Transverse colon (tissue), 4 donors: ENCODE measurements around the gene CDKAL1. TPM values are rescaled to one million over a fixed set of nuclear protein-coding genes. Genes with fewer than 3 reads are reported as not detected.

Experiments used
- DNase-seq: peaks from one replicate; pipeline ENCODE4 v3.0.0-alpha.2; 2019
- H3K27ac ChIP-seq, 4 donors: fragments of 200-600 bp; sonication (generic); 2 replicates each; pipeline ENCODE4 v1.5.1; 2016 to 2018; ENCODE audit warnings: inconsistent platforms in 4 of 4
- H3K27me3 ChIP-seq: fragments of 200-600 bp; sonication (generic); 2 replicates; pipeline ENCODE4 v1.5.1; 2017; ENCODE audit warnings: inconsistent platforms
- H3K36me3 ChIP-seq, 4 donors: fragments of 200-600 bp; sonication (generic); 2 replicates each; pipeline ENCODE4 v1.5.1; 2017 to 2019; ENCODE audit warnings: inconsistent platforms in 4 of 4
- H3K4me1 ChIP-seq, 4 donors: fragments of 200-600 bp; sonication (generic); 2 replicates each; pipeline ENCODE4 v1.5.1; 2017 to 2020; ENCODE audit warnings: inconsistent platforms in 4 of 4
- H3K4me3 ChIP-seq, 4 donors: fragments of 200-600 bp; sonication (generic); 1 replicate in 1 of 4; 2 replicates in 3 of 4; pipeline versions ENCODE4 v1.5.1 to v1.6.1; 2017 to 2019; ENCODE audit warnings: inconsistent platforms in 4 of 4
- H3K9me3 ChIP-seq, 2 donors: fragments of 200-600 bp; sonication (generic); 2 replicates each; pipeline ENCODE4 v1.5.1; 2017 to 2019; ENCODE audit warnings: inconsistent platforms in 2 of 2
- EP300 ChIP-seq: sonication (generic); formaldehyde crosslinking; IDR thresholded peaks from one replicate; pipeline ENCODE4 v1.6.1; 2017; ENCODE audit warnings: antibody characterized with exemption, low read depth
- POLR2A ChIP-seq: fragments of 450-650 bp; IDR thresholded peaks from one replicate; pipeline ENCODE4 v1.6.1; 2016; ENCODE audit warnings: antibody characterized with exemption, mild to moderate bottlenecking, moderate library complexity
- POLR2AphosphoS5 ChIP-seq, 3 donors: sonication (generic); formaldehyde crosslinking; IDR thresholded peaks; one replicate each; pipeline ENCODE4 v1.6.1; 2016; ENCODE audit warnings: antibody characterized with exemption in 3 of 3
- WGBS, 2 donors: methylation state at CpG; one replicate each; pipeline ENCODE4 v1.1.5; 2018; ENCODE audit warnings: low coverage in 1 of 2; 5-methylcytosine and 5-hydroxymethylcytosine counted together
- in situ Hi-C, 4 donors: fragments of 200-750 bp; cut with MboI; loops; one replicate each; pipeline versions ENCODE4 v1.15.0 to v1.15.1; 2017; ENCODE audit warnings: low sequenced_read_pairs in 3 of 4, low pct_ligation_motif_present in 1 of 4, low pct_unique_long_range_greater_than_20kb in 1 of 4
- intact Hi-C: fragments of 100-400 bp; cut with DNase I; formaldehyde crosslinking; loops from one replicate; pipeline ENCODE4 v1.15.1; 2023; ENCODE audit warnings: low total_unique reads
- total RNA-seq, 4 donors: library from RNA; depleted of rRNA; stranded (reverse); fragments of >200 nt; gene quantifications; one replicate each; pipeline ENCODE4 v1.1.0, GENCODE V29; 2016
- TF ChIP-seq, protein P1 (sequence below), 5 experiments: fragments of 200-600 bp in 3 of 5; fragments of 450-650 bp in 2 of 5; sonication (generic) in 3 of 5; IDR thresholded peaks; 1 replicate in 2 of 5; 2 replicates in 3 of 5; pipeline ENCODE4 v1.5.1; 2016 to 2017; ENCODE audit warnings: antibody characterized with exemption in 5 of 5, inconsistent platforms in 3 of 5, mild to moderate bottlenecking in 2 of 5, moderate library complexity in 1 of 5

The CDKAL1 gene
- total RNA-seq, 4 donors from 2014 or later: 4.8 to 21.7 (median 12.5) TPM

- no peak for DNase-seq
- Histone ChIP-seq H3K4me1 (peaks cover 5 to 18% (median 10%) of the 10 kb centered on the region in 4 donors), H3K4me3 (peak overlapping the region in 3 of 4 donors; percentile 63 to 80 (median 76)), H3K36me3 (no peaks in the 10 kb centered on the region), H3K9me3 (no peaks in the 10 kb centered on the region), H3K27ac (peak overlapping the region; percentile 84 to 89 (median 86)), H3K27me3 (no peaks in the 10 kb centered on the region)
- 44 to 50% methylated on average over 6 of the region's 6 CpGs for WGBS, 2 donors
- TF ChIP-seq POLR2A: no peak
- no peak for TF ChIP-seq EP300
- TF ChIP-seq, protein P1, sequence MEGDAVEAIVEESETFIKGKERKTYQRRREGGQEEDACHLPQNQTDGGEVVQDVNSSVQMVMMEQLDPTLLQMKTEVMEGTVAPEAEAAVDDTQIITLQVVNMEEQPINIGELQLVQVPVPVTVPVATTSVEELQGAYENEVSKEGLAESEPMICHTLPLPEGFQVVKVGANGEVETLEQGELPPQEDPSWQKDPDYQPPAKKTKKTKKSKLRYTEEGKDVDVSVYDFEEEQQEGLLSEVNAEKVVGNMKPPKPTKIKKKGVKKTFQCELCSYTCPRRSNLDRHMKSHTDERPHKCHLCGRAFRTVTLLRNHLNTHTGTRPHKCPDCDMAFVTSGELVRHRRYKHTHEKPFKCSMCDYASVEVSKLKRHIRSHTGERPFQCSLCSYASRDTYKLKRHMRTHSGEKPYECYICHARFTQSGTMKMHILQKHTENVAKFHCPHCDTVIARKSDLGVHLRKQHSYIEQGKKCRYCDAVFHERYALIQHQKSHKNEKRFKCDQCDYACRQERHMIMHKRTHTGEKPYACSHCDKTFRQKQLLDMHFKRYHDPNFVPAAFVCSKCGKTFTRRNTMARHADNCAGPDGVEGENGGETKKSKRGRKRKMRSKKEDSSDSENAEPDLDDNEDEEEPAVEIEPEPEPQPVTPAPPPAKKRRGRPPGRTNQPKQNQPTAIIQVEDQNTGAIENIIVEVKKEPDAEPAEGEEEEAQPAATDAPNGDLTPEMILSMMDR (IDR thresholded peaks at IDR 0.05): no peak
- no peak for TF ChIP-seq POLR2AphosphoS5 (IDR thresholded peaks at IDR 0.05)
- intact Hi-C loops: no loop called here
- in situ Hi-C loops: loop anchor here in 2 of 4 donors (5.0 to 25.0 kb wide), 4 partner anchors 119 to 447 kb away; no protein-coding TSS in a partner anchor
Observed at GRCh38 chr6:20533746-20534294, 437 bp upstream of the CDKAL1 start.

DNA sequence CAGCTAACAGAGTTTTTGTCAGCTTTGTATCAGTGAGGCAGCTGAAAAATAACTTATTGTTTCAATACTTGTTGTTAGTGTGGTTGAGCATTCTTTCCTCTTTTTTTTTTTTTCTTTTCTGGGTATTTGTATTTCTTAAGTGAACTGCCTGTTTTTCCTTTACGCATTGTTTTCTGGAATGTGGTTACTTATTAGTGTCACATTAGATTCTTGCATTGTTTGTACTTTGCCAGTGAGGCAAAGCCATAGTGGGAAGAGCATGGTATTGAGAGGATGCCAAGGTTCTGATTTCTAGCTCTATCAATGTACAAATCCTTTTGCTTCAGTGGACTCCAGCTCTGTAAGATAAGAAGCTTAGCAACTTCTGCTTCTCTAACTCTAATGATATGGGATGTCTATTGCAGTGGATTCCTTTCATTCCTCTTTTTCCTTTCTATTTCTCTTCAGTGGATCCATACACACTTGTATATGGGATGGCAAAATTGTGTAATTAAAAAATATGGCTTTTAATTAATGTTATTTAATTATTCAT is 3.9 kb downstream of the CDKAL1 start:
- Histone ChIP-seq H3K4me3 (no peak overlapping the region), H3K27me3 (no peaks in the 10 kb centered on the region), H3K27ac (no peak overlapping the region), H3K4me1 (peaks cover 6 to 28% (median 13%) of the 10 kb centered on the region in 4 donors), H3K9me3 (no peaks in the 10 kb centered on the region), H3K36me3 (no peaks in the 10 kb centered on the region)
- intact Hi-C loops: no loop called here
- TF ChIP-seq EP300 (no peak), POLR2AphosphoS5 (IDR thresholded peaks at IDR 0.05) (no peak), POLR2A (no peak)
- TF ChIP-seq, protein P1 (IDR thresholded peaks at IDR 0.05): no peak
- no peak for DNase-seq
- WGBS, 2 donors: 56 to 100% methylated on average over 1 of the region's 1 CpG
- in situ Hi-C loops: loop anchor here in 2 of 4 donors (10.0 to 25.0 kb wide), 3 partner anchors 123 to 451 kb away; no protein-coding TSS in a partner anchor

- Histone ChIP-seq H3K4me3 (no peak overlapping the region), H3K36me3 (no peaks in the 10 kb centered on the region), H3K27ac (no peak overlapping the region), H3K4me1 (peaks cover 6 to 29% (median 14%) of the 10 kb centered on the region in 4 donors), H3K9me3 (no peaks in the 10 kb centered on the region), H3K27me3 (no peaks in the 10 kb centered on the region)
- in situ Hi-C loops: loop anchor here in 2 of 4 donors (10.0 to 25.0 kb wide), 3 partner anchors 124 to 452 kb away; no protein-coding TSS in a partner anchor
- 91 to 94% methylated on average over 4 of the region's 4 CpGs for WGBS, 2 donors
- intact Hi-C loops: no loop called here
- DNase-seq: no peak
- TF ChIP-seq POLR2A (no peak), EP300 (no peak), POLR2AphosphoS5 (IDR thresholded peaks at IDR 0.05) (no peak)
Observed at GRCh38 chr6:20538907-20539306, 4.7 kb downstream of the CDKAL1 start.

GRCh38 chr6:20539387-20539786 is 5.1 kb downstream of the CDKAL1 start:
- DNase-seq: no peak
- Histone ChIP-seq H3K27ac (no peak overlapping the region), H3K9me3 (no peaks in the 10 kb centered on the region), H3K36me3 (no peaks in the 10 kb centered on the region), H3K27me3 (no peaks in the 10 kb centered on the region), H3K4me1 (peaks cover 6 to 27% (median 14%) of the 10 kb centered on the region in 4 donors), H3K4me3 (no peak overlapping the region)
- in situ Hi-C loops: loop anchor here in 2 of 4 donors (10.0 to 25.0 kb wide), 3 partner anchors 125 to 452 kb away; no protein-coding TSS in a partner anchor
- intact Hi-C loops: no loop called here
- 80 to 96% methylated on average over 1 to 2 of the region's 2 CpGs for WGBS, 2 donors
- TF ChIP-seq EP300 (no peak), POLR2A (no peak), POLR2AphosphoS5 (IDR thresholded peaks at IDR 0.05) (no peak)
- TF ChIP-seq, protein P1 (IDR thresholded peaks at IDR 0.05): no peak
